Mesothelial cell of epicardium (in vitro differentiated cells): Measurements from ENCODE around the gene SLC25A47. TPM values are rescaled to one million over a fixed set of nuclear protein-coding genes. Genes with fewer than 3 reads are reported as not detected.

Experiments
- DNase-seq, 2 experiments: peaks; one replicate each; pipeline ENCODE4 v3.0.0; 2021; ENCODE audit warnings: low spot score in 2 of 2; ENCODE audit not compliant: unreplicated experiment in 2 of 2
- H3K27ac Mint-ChIP-seq: 2 replicates; pipeline ENCODE4 v1.8.0; 2021; ENCODE audit warnings: mixed read lengths
- H3K27me3 Mint-ChIP-seq: 2 replicates; pipeline ENCODE4 v1.8.0; 2021; ENCODE audit warnings: low read depth, mixed read lengths
- H3K36me3 Mint-ChIP-seq: 2 replicates; pipeline ENCODE4 v1.8.0; 2021; ENCODE audit warnings: mixed read lengths
- H3K4me1 Mint-ChIP-seq: 2 replicates; pipeline ENCODE4 v1.8.0; 2021; ENCODE audit warnings: mixed read lengths
- H3K4me3 Mint-ChIP-seq: 2 replicates; pipeline ENCODE4 v1.8.0; 2021; ENCODE audit warnings: mild to moderate bottlenecking, moderate library complexity, mixed read lengths
- H3K9me3 Mint-ChIP-seq: 2 replicates; pipeline ENCODE4 v1.8.0; 2021; ENCODE audit warnings: mixed read lengths
- CTCF ChIP-seq: fragments of 200-600 bp; sonication (generic); IDR thresholded peaks from one replicate; pipeline ENCODE4 v1.5.0; 2021; ENCODE audit warnings: antibody characterized with exemption; ENCODE audit not compliant: unreplicated experiment
- total RNA-seq: library from RNA; stranded (reverse); gene quantifications from 3 replicates; pipeline ENCODE4 v1.2.1, GENCODE V29; 2021

The SLC25A47 gene
- total RNA-seq, 1 donor from 2014 or later, result not detected

DNA sequence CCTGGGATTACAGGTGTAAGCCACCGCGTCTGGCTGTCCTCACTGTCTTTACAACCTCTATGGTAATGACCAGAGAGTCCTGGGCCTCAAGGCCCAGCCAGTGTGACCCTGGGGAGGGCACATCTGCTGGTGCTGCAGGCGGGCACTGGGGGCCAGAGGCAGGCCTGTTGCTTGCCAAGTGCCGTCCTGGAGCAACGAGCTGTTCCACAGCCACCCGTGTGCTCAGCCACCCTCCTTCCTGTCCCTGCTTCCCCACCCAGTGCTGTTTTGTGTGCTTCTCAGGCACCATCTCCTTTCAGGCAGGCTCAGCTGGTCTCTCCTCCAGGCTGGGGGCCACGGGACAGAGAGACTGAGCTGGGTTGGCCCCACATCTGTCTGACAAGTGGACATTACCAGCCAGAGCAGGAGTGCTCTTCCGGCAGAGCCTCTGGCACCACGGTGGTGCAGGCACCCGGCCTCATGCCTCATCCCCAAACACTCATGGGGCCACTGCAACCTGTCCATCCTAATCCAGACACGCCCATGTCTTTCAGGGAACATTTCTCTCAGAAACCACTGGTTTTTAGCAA is 9.0 kb downstream of the SLC25A47 start:
- no peaks in the 10 kb centered on the region for H3K4me1 Mint-ChIP-seq
- H3K27me3 Mint-ChIP-seq, result no peaks in the 10 kb centered on the region
- no peak for TF ChIP-seq CTCF
- H3K36me3 Mint-ChIP-seq, result peaks cover 14% of the 10 kb centered on the region
- no peaks in the 10 kb centered on the region for H3K9me3 Mint-ChIP-seq
- H3K27ac Mint-ChIP-seq, result no peak overlapping the region
- H3K4me3 Mint-ChIP-seq, result no peak overlapping the region
- no peak for DNase-seq

- Mint-ChIP-seq H3K27ac (no peak overlapping the region), H3K27me3 (no peaks in the 10 kb centered on the region), H3K4me1 (no peaks in the 10 kb centered on the region), H3K4me3 (no peak overlapping the region), H3K36me3 (peaks cover 14% of the 10 kb centered on the region), H3K9me3 (no peaks in the 10 kb centered on the region)
- TF ChIP-seq CTCF, result no peak
- DNase-seq, result no peak
These were observed 9.7 kb downstream of the SLC25A47 start for GRCh38 chr14:100332797-100333196.

DNA sequence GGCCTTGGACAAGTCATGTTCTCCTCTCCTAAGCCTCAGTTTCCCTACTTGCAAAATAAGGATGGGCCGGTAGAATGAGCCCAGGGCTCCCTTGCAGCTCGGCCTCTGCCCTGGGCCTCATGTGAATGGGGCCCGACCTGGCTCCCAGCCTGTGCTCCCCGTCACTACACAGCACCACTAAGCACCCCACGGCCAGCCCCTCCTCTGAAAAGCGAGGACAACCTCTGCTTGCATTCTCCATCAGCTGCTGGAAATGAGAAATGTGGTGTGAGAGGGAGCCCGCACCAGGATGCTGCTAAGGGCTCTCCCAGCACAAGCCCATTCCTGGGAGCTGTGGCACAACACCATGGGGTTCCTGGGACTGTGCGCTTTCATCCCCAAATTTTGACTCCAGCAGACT is 10.2 kb downstream of the SLC25A47 start:
- Mint-ChIP-seq H3K36me3 (peaks cover 14% of the 10 kb centered on the region), H3K4me1 (no peaks in the 10 kb centered on the region), H3K27me3 (no peaks in the 10 kb centered on the region), H3K4me3 (no peak overlapping the region), H3K9me3 (no peaks in the 10 kb centered on the region), H3K27ac (no peak overlapping the region)
- DNase-seq, result no peak
- no peak for TF ChIP-seq CTCF

GRCh38 chr14:100333827-100334226 is 10.7 kb downstream of the SLC25A47 start:
- DNase-seq, result no peak
- no peaks in the 10 kb centered on the region for H3K27me3 Mint-ChIP-seq
- no peaks in the 10 kb centered on the region for H3K9me3 Mint-ChIP-seq
- H3K4me1 Mint-ChIP-seq, result no peaks in the 10 kb centered on the region
- TF ChIP-seq CTCF, result no peak
- H3K4me3 Mint-ChIP-seq, result no peak overlapping the region
- H3K36me3 Mint-ChIP-seq, result peaks cover 14% of the 10 kb centered on the region
- no peak overlapping the region for H3K27ac Mint-ChIP-seq

DNA sequence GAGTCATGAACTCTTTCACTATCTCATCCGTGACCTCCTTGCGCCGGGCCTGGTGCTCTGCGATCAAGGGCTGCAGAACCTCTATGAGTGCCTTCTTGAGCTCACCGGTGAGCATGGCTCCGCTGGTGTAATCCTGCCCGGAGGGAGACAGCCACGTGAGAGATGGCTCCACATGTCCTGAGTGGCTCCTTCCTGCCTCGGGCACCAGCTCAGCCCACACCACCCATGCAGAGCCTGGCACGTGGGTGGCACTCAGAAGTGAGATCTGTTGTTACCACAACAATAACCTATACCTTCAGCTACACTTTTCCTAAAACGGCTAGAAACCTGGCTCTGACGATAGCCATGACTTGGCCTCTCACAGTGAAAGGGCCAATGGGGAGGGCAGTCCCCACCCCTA is 11.8 kb downstream of the SLC25A47 start:
- no peak for DNase-seq
- no peaks in the 10 kb centered on the region for H3K27me3 Mint-ChIP-seq
- H3K9me3 Mint-ChIP-seq, result no peaks in the 10 kb centered on the region
- no peak for TF ChIP-seq CTCF
- no peak overlapping the region for H3K27ac Mint-ChIP-seq
- no peak overlapping the region for H3K4me3 Mint-ChIP-seq
- H3K4me1 Mint-ChIP-seq, result no peaks in the 10 kb centered on the region
- peaks cover 17% of the 10 kb centered on the region for H3K36me3 Mint-ChIP-seq
